OCI-LY1 (cell line): Measurements from ENCODE around the gene AMN.

Experiments
- H2AFZ ChIP-seq: fragments of 200-600 bp; sonication (generic), shearing (Covaris generic); 2 replicates; pipeline ENCODE4 v1.6.0; 2014; ENCODE audit warnings: antibody characterized with exemption, mild to moderate bottlenecking, low read length
- H3F3A ChIP-seq: fragments of 200-600 bp; sonication (generic), shearing (Covaris generic); 2 replicates; pipeline ENCODE4 v1.6.0; 2014; ENCODE audit warnings: mild to moderate bottlenecking, antibody characterized with exemption, low read length, moderate library complexity; ENCODE audit not compliant: insufficient read depth
- H3K27ac ChIP-seq: fragments of 200-600 bp; sonication (generic); 2 replicates; pipeline ENCODE4 v1.5.1; 2014; ENCODE audit warnings: low read length, mixed run types, mild to moderate bottlenecking, low read depth; ENCODE audit not compliant: poor library complexity, severe bottlenecking
- H3K27me3 ChIP-seq: fragments of 200-600 bp; sonication (generic); 2 replicates; pipeline ENCODE4 v1.6.0; 2014; ENCODE audit warnings: antibody characterized with exemption, mild to moderate bottlenecking, low read length, moderate library complexity; ENCODE audit not compliant: insufficient read depth
- H3K36me3 ChIP-seq: fragments of 200-600 bp; sonication (generic); 2 replicates; pipeline ENCODE4 v1.6.1; 2014; ENCODE audit warnings: mild to moderate bottlenecking, antibody characterized with exemption, low read length, moderate library complexity, mixed read lengths; ENCODE audit not compliant: insufficient read depth
- H3K4me1 ChIP-seq: fragments of 200-600 bp; sonication (generic); 2 replicates; pipeline ENCODE4 v1.5.1; 2014; ENCODE audit warnings: mild to moderate bottlenecking, low read length, moderate library complexity; ENCODE audit not compliant: insufficient read depth, severe bottlenecking
- H3K4me2 ChIP-seq: fragments of 200-600 bp; sonication (generic), shearing (Covaris generic); 2 replicates; pipeline ENCODE4 v1.6.1; 2014; ENCODE audit warnings: low read length
- H3K4me3 ChIP-seq: fragments of 200-600 bp; sonication (generic); 2 replicates; pipeline ENCODE4 v1.5.1; 2014; ENCODE audit warnings: low read length, low read depth, mild to moderate bottlenecking, mixed read lengths; ENCODE audit not compliant: poor library complexity, severe bottlenecking
- H3K79me2 ChIP-seq: fragments of 200-600 bp; shearing (Covaris generic); 2 replicates; pipeline ENCODE4 v1.6.1; 2016; ENCODE audit warnings: mixed run types, low read length, mixed read lengths; ENCODE audit not compliant: insufficient read depth
- H3K9ac ChIP-seq: fragments of 200-600 bp; sonication (generic), shearing (Covaris generic); 2 replicates; pipeline ENCODE4 v1.6.1; 2014; ENCODE audit warnings: mild to moderate bottlenecking, low read length, mixed read lengths
- H3K9me2 ChIP-seq: fragments of 200-600 bp; sonication (generic), shearing (Covaris generic); 2 replicates; pipeline ENCODE4 v1.6.1; 2014; ENCODE audit warnings: low read depth, mild to moderate bottlenecking, low read length, mixed read lengths
- H3K9me3 ChIP-seq: fragments of 200-600 bp; shearing (Covaris generic); 2 replicates; pipeline ENCODE4 v1.6.1; 2014; ENCODE audit warnings: low read length, mixed read lengths
- H4K20me1 ChIP-seq: fragments of 200-600 bp; sonication (generic), shearing (Covaris generic); 2 replicates; pipeline ENCODE4 v1.6.0; 2016; ENCODE audit warnings: mild to moderate bottlenecking, low read length; ENCODE audit not compliant: insufficient read depth
- EZH2 ChIP-seq: fragments of 200-600 bp; sonication (generic), shearing (Covaris generic); IDR thresholded peaks from 2 replicates; pipeline ENCODE4 v1.8.0; 2017; ENCODE audit warnings: borderline replicate concordance, mixed run types, mild to moderate bottlenecking, antibody characterized with exemption, low read length, moderate library complexity, mixed read lengths
- TF ChIP-seq, protein P1 (sequence below): fragments of 200-600 bp; sonication (generic), shearing (Covaris generic); IDR thresholded peaks from 2 replicates; pipeline ENCODE4 v1.5.1; 2017; ENCODE audit warnings: mild to moderate bottlenecking, antibody characterized with exemption, low read length, moderate library complexity, mixed read lengths

Gene AMN

DNA sequence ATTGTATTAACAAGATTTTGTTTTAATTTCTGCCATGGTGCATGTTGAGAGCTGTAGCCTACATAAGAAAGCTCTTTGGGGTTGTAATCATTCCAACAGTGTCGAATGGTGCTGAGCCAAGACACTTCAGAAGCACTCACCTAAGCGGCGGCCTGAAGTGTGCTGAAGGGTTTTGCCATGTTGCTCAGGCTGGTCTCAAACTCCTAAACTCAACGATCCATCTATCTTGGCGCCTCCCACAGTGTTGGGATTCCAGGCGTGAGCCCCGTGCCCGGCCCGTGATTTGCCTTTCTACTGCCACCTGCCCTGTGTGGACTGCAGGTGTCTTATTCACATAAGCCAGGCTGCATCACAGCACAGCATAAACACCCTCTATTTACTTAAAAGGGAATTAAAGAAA, 48.9 kb downstream of the AMN start:
- Histone ChIP-seq H3K79me2 (no peaks in the 10 kb centered on the region), H3K4me2 (peak overlapping the region; percentile 30), H3K27me3 (no peaks in the 10 kb centered on the region), H3K4me3 (no peak overlapping the region), H3K4me1 (peaks cover 54% of the 10 kb centered on the region), H3F3A (no peaks in the 10 kb centered on the region), H4K20me1 (no peaks in the 10 kb centered on the region), H3K36me3 (peaks cover 11% of the 10 kb centered on the region), H3K9me3 (no peaks in the 10 kb centered on the region), H2AFZ (no peak overlapping the region), H3K9me2 (no peaks in the 10 kb centered on the region), H3K27ac (no peak overlapping the region), H3K9ac (no peak overlapping the region)
- no peak for TF ChIP-seq EZH2
- TF ChIP-seq, protein P1, sequence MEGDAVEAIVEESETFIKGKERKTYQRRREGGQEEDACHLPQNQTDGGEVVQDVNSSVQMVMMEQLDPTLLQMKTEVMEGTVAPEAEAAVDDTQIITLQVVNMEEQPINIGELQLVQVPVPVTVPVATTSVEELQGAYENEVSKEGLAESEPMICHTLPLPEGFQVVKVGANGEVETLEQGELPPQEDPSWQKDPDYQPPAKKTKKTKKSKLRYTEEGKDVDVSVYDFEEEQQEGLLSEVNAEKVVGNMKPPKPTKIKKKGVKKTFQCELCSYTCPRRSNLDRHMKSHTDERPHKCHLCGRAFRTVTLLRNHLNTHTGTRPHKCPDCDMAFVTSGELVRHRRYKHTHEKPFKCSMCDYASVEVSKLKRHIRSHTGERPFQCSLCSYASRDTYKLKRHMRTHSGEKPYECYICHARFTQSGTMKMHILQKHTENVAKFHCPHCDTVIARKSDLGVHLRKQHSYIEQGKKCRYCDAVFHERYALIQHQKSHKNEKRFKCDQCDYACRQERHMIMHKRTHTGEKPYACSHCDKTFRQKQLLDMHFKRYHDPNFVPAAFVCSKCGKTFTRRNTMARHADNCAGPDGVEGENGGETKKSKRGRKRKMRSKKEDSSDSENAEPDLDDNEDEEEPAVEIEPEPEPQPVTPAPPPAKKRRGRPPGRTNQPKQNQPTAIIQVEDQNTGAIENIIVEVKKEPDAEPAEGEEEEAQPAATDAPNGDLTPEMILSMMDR = no peak

- Histone ChIP-seq H3K9ac (no peak overlapping the region), H3K9me2 (no peaks in the 10 kb centered on the region), H3K27ac (peak overlapping the region; percentile 75), H3K4me1 (peaks cover 54% of the 10 kb centered on the region), H3K79me2 (no peaks in the 10 kb centered on the region), H2AFZ (no peak overlapping the region), H3F3A (no peaks in the 10 kb centered on the region), H3K27me3 (no peaks in the 10 kb centered on the region), H3K4me3 (no peak overlapping the region), H3K4me2 (peak overlapping the region; percentile 30; the same call in 1 of the 2 replicates), H3K36me3 (0 out of 2 replicates have a peak, but pooled peaks cover 4% of the 10 kb centered on the region), H4K20me1 (no peaks in the 10 kb centered on the region), H3K9me3 (no peaks in the 10 kb centered on the region)
- no peak for TF ChIP-seq EZH2
- TF ChIP-seq, protein P1 = no peak
Observed at GRCh38 chr14:102971836-102972606, 49.6 kb downstream of the AMN start.

DNA sequence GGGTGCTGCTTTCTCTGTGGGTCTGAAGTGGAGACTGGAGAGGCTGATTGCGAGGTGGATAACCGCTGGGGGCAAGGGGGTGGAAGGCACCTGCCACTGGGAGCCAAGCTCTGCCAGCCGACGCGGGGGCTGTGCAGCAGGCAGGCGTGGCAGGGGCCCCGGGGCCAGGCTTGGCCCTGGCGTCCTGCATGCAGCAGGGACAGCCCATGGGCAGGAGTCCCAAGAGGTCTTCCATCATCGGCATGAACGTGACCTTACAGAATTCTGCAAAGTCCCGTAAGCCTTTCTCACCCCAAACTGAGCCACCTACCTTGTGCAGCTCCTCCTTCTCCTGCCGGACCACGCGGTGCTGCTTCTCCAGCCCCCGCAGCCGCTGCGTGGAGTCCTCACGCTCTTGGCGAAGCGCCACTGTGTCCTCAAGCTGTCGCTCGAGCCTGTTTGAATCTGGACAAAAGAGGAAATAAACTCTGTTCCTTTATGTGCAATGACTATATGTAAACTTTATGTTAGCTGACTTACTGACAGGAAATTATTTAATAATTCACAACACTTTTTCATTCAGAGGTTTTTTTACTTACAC, 51.3 kb downstream of the AMN start:
- Histone ChIP-seq H3K27me3 (no peaks in the 10 kb centered on the region), H3K27ac (peak overlapping the region; percentile 75), H3K4me2 (peak overlapping the region; percentile 48), H4K20me1 (no peaks in the 10 kb centered on the region), H3K4me3 (peak overlapping the region; percentile 33), H2AFZ (no peak overlapping the region), H3K36me3 (no peaks in the 10 kb centered on the region), H3K9me2 (no peaks in the 10 kb centered on the region), H3K9me3 (no peaks in the 10 kb centered on the region), H3F3A (no peaks in the 10 kb centered on the region), H3K79me2 (no peaks in the 10 kb centered on the region), H3K9ac (peak overlapping the region; percentile 43; the same call in 1 of the 2 replicates), H3K4me1 (peaks cover 54% of the 10 kb centered on the region)
- no peak for TF ChIP-seq EZH2
- TF ChIP-seq, protein P1 = no peak
